GM12878 (cell line): ENCODE results near the gene MIA2. TPM values are rescaled to one million over a fixed set of nuclear protein-coding genes. Genes with fewer than 3 reads are reported as not detected.

Source experiments
- ATAC-seq: fragments of 200-7000 bp; cut with Tn5 transposase; 3 replicates; pipeline ENCODE4 v1.9.1; 2020; ENCODE audit warnings: mild to moderate bottlenecking, moderate library complexity
- BruUV-seq: library from RNA; stranded (reverse); fragments of 400-500 nt; replicated peaks from 2 replicates; lab custom pipeline; 2021; lab: Mats Ljungman, UMichigan
- CTCF ChIA-PET: fragments of 300-600 bp; sonication (Branson Sonifier 250); formaldehyde crosslinking; extraction: SDS; loops from one replicate; lab custom pipeline; 2021; ENCODE audit warnings: inconsistent platforms; lab: Yijun Ruan, JAX
- POLR2A ChIA-PET: fragments of 350-600 bp; formaldehyde crosslinking; extraction: SDS; loops from one replicate; lab custom pipeline; 2021; ENCODE audit warnings: inconsistent platforms; lab: Charles Lee
- RAD21 ChIA-PET: fragments of 300-600 bp; sonication (Branson Sonifier 250); formaldehyde crosslinking; loops from one replicate; lab custom pipeline; 2023; ENCODE audit warnings: antibody characterized with exemption; ENCODE audit not compliant: unreplicated experiment; lab: Charles Lee
- SMC1A ChIA-PET: fragments of 300-600 bp; sonication (Branson Sonifier 250); formaldehyde crosslinking; loops from one replicate; lab custom pipeline; 2023; ENCODE audit not compliant: unreplicated experiment, uncharacterized antibody; lab: Charles Lee
- DNase-seq: peaks from one replicate; pipeline ENCODE4 v3.0.0-alpha.2; 2011; ENCODE audit warnings: low read depth, low spot score
- FAIRE-seq: peaks from 3 replicates; lab custom pipeline; 2011; peaks lifted over from hg19 to GRCh38; lab: Jason Lieb, UNC
- H2AFZ ChIP-seq: 2 replicates; pipeline ENCODE4 v1.6.0; 2011; ENCODE audit warnings: low read depth, low read length, control low read depth; ENCODE audit not compliant: control insufficient read depth
- H3K27ac ChIP-seq: 2 replicates; pipeline ENCODE4 v1.5.1; 2011; ENCODE audit warnings: control low read depth; ENCODE audit not compliant: control insufficient read depth, insufficient read depth
- H3K27me3 ChIP-seq, 2 experiments: replicated peaks in 1 of 2; 2 replicates each; pipeline versions ENCODE4 v1.6.0 to v1.6.1; 2011; ENCODE audit warnings: low read length in 1 of 2; ENCODE audit not compliant: control insufficient read depth in 2 of 2, insufficient read depth in 2 of 2
- H3K36me3 ChIP-seq, 2 experiments: 2 replicates each; pipeline ENCODE4 v1.5.1; 2011; ENCODE audit warnings: low read length in 1 of 2; ENCODE audit not compliant: control insufficient read depth in 2 of 2, insufficient read depth in 2 of 2
- H3K4me1 ChIP-seq: 2 replicates; pipeline ENCODE4 v1.6.1; 2011; ENCODE audit warnings: mild to moderate bottlenecking, low read length, moderate library complexity, mixed read lengths; ENCODE audit not compliant: control insufficient read depth, insufficient read depth
- H3K4me2 ChIP-seq: 2 replicates; pipeline ENCODE4 v1.6.0; 2011; ENCODE audit warnings: control low read depth; ENCODE audit not compliant: control insufficient read depth, insufficient read depth
- H3K4me3 ChIP-seq: fragments of 200-600 bp; sonication (generic); 2 replicates; pipeline ENCODE4 v1.5.1; 2016
- H3K79me2 ChIP-seq: 2 replicates; pipeline ENCODE4 v1.6.0; 2011; ENCODE audit warnings: low read length; ENCODE audit not compliant: control insufficient read depth, insufficient read depth
- H3K9ac ChIP-seq: 2 replicates; pipeline ENCODE4 v1.8.0; 2011; ENCODE audit warnings: low read length, control low read depth, mixed read lengths; ENCODE audit not compliant: control insufficient read depth, insufficient read depth
- H3K9me3 ChIP-seq: replicated peaks from 3 replicates; pipeline ENCODE4 v1.5.1; 2011; ENCODE audit warnings: mild to moderate bottlenecking, low read length; ENCODE audit not compliant: control insufficient read depth, insufficient read depth
- H4K20me1 ChIP-seq: 2 replicates; pipeline ENCODE4 v1.6.0; 2011; ENCODE audit not compliant: control insufficient read depth, insufficient read depth
- HDGF ChIP-seq: fragments of 450-650 bp; IDR thresholded peaks from 2 replicates; pipeline ENCODE4 v1.6.1; 2016; ENCODE audit warnings: antibody characterized with exemption
- IRF3 ChIP-seq: fragments of 450-650 bp; IDR thresholded peaks from 2 replicates; pipeline ENCODE4 v1.6.1; 2014; ENCODE audit warnings: mild to moderate bottlenecking
- NBN ChIP-seq: fragments of 450-650 bp; IDR thresholded peaks from 2 replicates; pipeline ENCODE4 v1.6.1; 2016
- SIX5 ChIP-seq: IDR thresholded peaks from 2 replicates; pipeline ENCODE4 v1.6.1; 2011; ENCODE audit warnings: mild to moderate bottlenecking, low read depth, low read length, moderate library complexity; ENCODE audit not compliant: severe bottlenecking
- SMAD1 ChIP-seq: fragments of 450-650 bp; IDR thresholded peaks from 2 replicates; pipeline ENCODE4 v1.6.1; 2018; ENCODE audit warnings: mild to moderate bottlenecking, low read depth; ENCODE audit not compliant: partially characterized antibody
- SUPT20H ChIP-seq: IDR thresholded peaks from 2 replicates; pipeline ENCODE4 v1.6.1; 2011; ENCODE audit warnings: low read depth, mild to moderate bottlenecking, low read length, moderate library complexity, borderline replicate concordance; ENCODE audit not compliant: control insufficient read depth
- WGBS: methylation state at CpG from one replicate; pipeline ENCODE4 v1.1.6; 2016; ENCODE audit warnings: low lambda C conversion rate; ENCODE audit not compliant: insufficient replicate concordance, insufficient coverage; ENCODE audit errors: missing lambda C conversion rate; 5-methylcytosine and 5-hydroxymethylcytosine counted together
- in situ Hi-C: fragments of 300-500 bp; cut with MboI; formaldehyde crosslinking; loops from 9 replicates; pipeline ENCODE4 v1.14.3; 2018; ENCODE audit warnings: mixed read lengths
- intact Hi-C: fragments of 100-400 bp; cut with micrococcal nuclease; formaldehyde crosslinking; loops from one replicate; pipeline ENCODE4 v1.14.2; 2022; ENCODE audit not compliant: unreplicated experiment
- polyA plus RNA-seq, 11 experiments: library from polyadenylated mRNA; depleted of rRNA in 4 of 11; unstranded in 6 of 11; stranded (reverse) in 5 of 11; fragments of >200 nt; fragmentation: Nextera tagmentation in 4 of 11; fragmentation: Illumina TruSeq in 1 of 11; extraction: Ambion mirVana in 4 of 11; extraction: Trizol in 1 of 11; gene quantifications; 1 replicate in 1 of 11; 2 replicates in 10 of 11; pipeline versions ENCODE4 v1.2.1 to v1.2.3, GENCODE V29; 2011 to 2016; ENCODE audit warnings: inconsistent platforms in 2 of 11, missing spikeins in 2 of 11, low read depth in 1 of 11
- total RNA-seq, 4 experiments: library from RNA; depleted of rRNA in 3 of 4; stranded (reverse); fragments of >200 nt in 3 of 4; fragmentation: Illumina TruSeq in 1 of 4; extraction: Trizol in 1 of 4; gene quantifications; 2 replicates each; pipeline versions ENCODE4 v1.2.1 to v1.2.3, GENCODE V29; 2013 to 2021

Gene MIA2
- total and polyA plus RNA-seq, 10 of the 15 experiments (the other 5 are each of a cell fraction or from before 2014, with no cell fraction given) = 6.3 to 36.8 (median 17.1) TPM

GRCh38 chr14:39293629-39294028, 59.9 kb downstream of the MIA2 start:
- Histone ChIP-seq H3K4me1 (no peaks in the 10 kb centered on the region), H3K27ac (no peak overlapping the region), H3K4me3 (no peak overlapping the region), H3K9ac (no peak overlapping the region), H4K20me1 (no peaks in the 10 kb centered on the region), H3K9me3 (no peaks in the 10 kb centered on the region), H2AFZ (no peak overlapping the region), H3K27me3 (no peaks in the 10 kb centered on the region), H3K79me2 (no peaks in the 10 kb centered on the region), H3K4me2 (no peak overlapping the region), H3K36me3 (peaks cover 1 to 17% of the 10 kb centered on the region in 2 experiments; a peak in 3 of 4 replicates)
- DNase-seq (no peak), FAIRE-seq (no peak), ATAC-seq (no peak)
- no TSS peak for BruUV-seq
- no peak for TF ChIP-seq HDGF
- no peak for TF ChIP-seq SMAD1
- no peak for TF ChIP-seq NBN
- no peak for TF ChIP-seq SIX5
- TF ChIP-seq IRF3 = no peak
- TF ChIP-seq SUPT20H = no peak
- ChIA-PET CTCF (interaction anchor here (0.5 to 1.6 kb wide), 3 partner anchors 62 to 133 kb away, joined by 3 to 6 read pairs (median 5); no protein-coding TSS in a partner anchor), RAD21 (interaction anchor here (0.6 kb wide), 2 partner anchors 69 to 80 kb away, joined by 3 read pairs; no protein-coding TSS in a partner anchor), SMC1A (interaction anchor here (0.7 to 2.0 kb wide), 7 partner anchors 13 to 177 kb away, joined by 3 to 8 read pairs (median 3); no protein-coding TSS in a partner anchor), POLR2A (interaction anchor here (0.6 kb wide), 1 partner anchor 222 kb away, joined by 3 read pairs; no protein-coding TSS in a partner anchor)
- WGBS = 98% methylated on average over 2 of the region's 2 CpGs
- in situ Hi-C loops (no loop called here), intact Hi-C loops (no loop called here)
